HG03565 (cell line): ENCODE data around the gene GATM.
"Not testable (repeated sequence)": the region's sequence is repeated elsewhere in the genome, so short reads cannot be mapped to it uniquely, and the experiment has no call there.

ENCODE experiments used
- ATAC-seq: cut with Tn5 transposase; IDR thresholded peaks from one replicate; pipeline ENCODE4 v1.9.1; 2021; ENCODE audit warnings: mild to moderate bottlenecking, moderate library complexity; ENCODE audit not compliant: unreplicated experiment

Gene GATM

DNA sequence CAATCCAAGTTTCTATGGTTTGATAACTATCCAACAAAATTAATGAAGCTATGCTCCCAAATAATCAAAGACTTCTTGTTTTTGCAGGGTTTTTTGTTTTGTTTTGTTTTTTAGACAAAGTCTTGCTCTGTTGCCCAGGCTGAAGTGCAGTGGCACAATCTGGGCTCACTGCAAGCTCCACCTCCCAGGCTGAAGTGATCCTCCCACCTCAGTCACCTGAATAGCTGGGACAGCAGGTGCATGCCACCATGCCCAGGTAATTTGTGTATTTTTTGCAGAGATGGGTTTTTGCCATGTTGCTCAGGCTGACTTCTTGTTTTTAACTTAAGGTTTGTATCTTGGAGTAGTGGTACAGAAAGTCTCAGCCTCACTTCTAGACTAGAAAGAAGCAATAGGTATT lies 11.0 kb upstream of the GATM start:
- ATAC-seq, result no peak

GRCh38 chr15:45387380-45388007 lies 9.2 kb upstream of the GATM start:
- ATAC-seq, result no peak

DNA sequence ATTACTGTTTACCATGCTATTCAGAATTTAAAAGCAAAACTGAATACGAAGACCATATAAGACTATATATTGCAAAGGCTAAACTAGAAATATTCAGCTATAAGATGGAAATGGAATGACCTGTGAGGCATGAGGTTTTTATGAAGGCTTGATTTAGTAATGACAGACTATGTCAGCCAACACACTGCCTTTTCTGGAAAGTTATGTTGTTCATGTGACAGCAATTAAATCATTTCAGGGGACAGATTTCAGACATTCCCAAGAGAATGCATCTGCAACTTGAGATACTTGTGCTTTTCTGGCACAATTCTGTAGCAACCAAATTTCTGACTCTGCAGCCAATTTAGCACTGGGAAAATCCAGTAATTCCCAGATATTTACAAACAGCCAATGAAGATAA lies 8.6 kb upstream of the GATM start:
- ATAC-seq, result no peak

GRCh38 chr15:45386420-45386819 lies 8.1 kb upstream of the GATM start:
- ATAC-seq, result no peak

DNA sequence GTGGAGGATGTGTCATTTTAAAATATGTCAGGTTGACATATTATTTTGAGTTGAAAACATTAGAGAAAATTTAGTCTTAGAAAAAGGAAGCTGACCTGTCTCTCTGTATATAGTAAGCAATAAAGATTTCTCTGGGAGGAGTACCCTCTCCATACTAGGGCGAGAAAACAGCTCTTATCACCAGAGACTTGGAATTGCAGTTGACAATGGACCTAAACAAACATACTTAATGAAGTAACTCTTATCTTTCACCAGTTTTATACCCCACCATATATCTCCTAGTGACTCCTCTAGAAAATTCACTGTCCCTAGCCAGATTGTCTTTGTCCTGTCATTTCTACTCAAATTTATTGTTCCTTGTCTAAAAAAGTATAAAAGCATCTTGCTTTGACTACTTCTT lies 7.2 kb upstream of the GATM start:
- ATAC-seq, result no peak

GRCh38 chr15:45384700-45385099 lies 6.4 kb upstream of the GATM start:
- no peak for ATAC-seq

GRCh38 chr15:45378913-45379262 lies 544 bp upstream of the GATM start:
- ATAC-seq, result no peak

- no peak for ATAC-seq
These were observed 665 bp downstream of the GATM start for GRCh38 chr15:45377609-45378148.

GRCh38 chr15:45376967-45377608 lies 1.3 kb downstream of the GATM start:
- ATAC-seq, result no peak

DNA sequence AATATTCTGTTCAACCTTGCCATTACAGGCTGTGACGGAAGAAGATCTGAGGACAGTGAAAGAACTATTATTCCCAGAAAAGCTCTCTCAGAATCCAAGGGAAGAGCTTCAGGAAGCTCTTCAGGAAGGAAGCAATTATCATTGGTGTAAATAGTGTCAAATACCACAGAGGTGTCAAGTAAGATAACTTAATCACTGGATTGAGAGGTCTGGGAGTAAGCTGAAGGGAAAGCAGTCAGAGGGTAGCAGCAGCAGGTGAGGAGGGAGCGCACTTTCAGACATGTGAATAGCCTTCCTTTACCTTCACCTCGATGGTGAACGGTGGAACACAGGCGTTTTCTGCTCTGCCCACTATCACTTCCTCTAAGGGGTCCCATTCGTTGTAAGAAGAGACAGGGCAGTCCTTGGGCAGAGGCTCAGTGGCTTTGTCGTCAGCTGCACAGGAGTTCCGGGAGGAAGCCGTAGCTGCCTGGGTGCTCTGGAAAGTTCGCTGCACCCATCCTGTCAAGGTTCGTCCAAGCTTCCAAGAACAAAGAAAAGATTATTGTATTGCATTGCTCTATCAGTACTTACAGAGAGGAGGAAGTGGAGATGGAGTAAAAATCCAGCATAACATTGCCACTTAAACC lies 1.9 kb downstream of the GATM start:
- ATAC-seq, result no peak

DNA sequence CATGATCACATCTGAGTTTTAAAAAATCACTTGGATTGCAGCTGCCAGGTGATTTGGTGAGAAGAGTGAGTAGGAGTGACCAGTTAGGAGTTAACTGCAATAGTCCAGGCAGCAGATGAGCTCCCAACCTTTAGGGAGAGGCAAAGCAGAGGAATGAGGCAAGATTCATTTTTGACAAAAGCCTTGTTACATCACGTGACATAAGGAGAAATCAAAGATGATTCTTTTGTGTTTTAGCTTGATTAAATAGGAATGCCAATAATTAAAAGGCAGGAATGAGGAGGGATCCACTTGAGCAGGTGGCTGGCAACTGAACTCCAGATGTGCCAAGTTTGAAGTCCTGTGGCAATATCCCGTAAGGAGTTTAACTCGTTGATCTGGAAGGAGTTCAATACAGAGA lies 2.5 kb downstream of the GATM start:
- ATAC-seq, result no peak

- no peak for ATAC-seq
These were observed 4.4 kb downstream of the GATM start for GRCh38 chr15:45373976-45374375.

DNA sequence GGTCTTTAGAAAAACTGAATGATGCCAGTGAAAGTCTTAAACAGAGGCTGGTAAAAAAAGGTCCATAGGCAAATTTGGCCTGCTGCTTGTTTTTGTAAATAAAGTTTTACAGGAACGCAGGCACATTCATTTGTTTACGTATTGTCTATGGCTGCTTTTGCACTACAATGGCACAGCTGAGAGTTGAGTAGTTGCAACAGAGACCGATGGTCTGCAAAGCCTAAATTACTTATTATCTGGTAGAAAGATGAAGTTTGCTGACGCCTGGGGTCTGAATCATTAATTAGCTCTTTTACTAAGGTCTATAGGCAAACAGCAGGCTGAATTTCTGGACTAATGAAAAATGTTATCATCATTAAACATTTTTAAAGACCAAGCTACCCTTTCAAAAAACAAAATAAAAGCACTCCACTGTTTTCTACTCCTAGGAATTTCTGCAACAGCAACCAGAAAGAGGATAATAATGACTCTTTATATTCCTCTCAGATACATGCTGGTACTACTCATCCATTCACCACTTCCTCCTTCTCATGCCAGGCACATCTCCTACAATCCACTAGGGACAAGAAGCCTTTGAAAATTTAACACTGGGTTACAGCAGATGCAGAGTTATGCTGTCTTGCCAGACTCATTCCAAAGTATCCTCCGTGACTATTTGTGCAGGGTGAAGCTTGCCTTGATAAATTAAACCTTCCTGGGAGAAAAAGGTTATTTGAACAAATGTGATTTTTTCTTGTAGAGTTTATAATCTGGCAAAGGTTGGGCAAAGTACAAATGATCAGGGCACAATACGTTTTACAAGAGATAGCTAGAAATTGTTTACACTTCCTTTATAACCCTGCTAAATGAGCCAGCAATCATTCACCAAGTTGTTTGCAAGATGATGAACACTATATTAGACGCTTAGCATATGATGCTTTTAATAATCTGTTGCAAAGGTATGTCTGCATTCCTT lies 6.0 kb downstream of the GATM start:
- no peak for ATAC-seq

DNA sequence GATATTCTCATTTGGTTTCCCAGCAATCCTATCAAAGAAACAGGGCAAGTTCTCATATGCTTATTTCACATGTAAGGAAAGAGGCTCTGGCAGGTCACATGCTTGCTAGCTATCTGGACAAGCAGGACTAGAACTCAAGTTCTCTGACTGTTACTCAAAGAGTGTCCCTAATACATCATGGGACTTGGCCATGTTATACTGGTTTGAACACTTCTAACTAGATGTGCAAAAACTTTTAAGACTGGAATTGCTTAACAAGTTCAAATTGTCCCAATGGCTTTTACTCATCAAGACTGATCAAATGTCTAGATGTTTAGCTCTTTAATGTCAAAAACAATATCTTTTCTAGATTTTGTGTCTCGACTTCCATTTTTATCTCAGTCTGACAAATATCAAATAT lies 6.8 kb downstream of the GATM start:
- ATAC-seq, result no peak

GRCh38 chr15:45370042-45370441 lies 8.3 kb downstream of the GATM start:
- not testable (repeated sequence) for ATAC-seq

DNA sequence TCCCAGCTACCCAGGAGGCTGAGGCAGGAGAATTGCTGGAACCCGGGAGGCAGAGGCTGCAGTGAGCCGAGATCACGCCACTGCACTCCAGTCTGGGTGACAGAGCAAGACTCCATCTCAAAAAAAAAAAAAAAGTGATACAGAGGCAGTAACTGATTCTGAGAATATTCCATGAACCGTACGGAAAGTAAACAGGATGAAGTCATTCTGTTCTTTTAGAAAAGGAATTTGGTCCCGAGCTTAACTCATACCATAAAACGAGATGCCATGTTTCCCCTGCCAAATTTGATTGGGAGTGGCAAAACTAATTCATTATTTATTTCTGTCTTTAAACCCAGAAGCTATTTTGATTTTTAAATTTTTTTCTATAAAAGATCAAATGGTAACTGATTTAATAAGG lies 11.1 kb downstream of the GATM start:
- not testable (repeated sequence) for ATAC-seq

- ATAC-seq, result no peak
These were observed 14.1 kb downstream of the GATM start for GRCh38 chr15:45364271-45364670.

DNA sequence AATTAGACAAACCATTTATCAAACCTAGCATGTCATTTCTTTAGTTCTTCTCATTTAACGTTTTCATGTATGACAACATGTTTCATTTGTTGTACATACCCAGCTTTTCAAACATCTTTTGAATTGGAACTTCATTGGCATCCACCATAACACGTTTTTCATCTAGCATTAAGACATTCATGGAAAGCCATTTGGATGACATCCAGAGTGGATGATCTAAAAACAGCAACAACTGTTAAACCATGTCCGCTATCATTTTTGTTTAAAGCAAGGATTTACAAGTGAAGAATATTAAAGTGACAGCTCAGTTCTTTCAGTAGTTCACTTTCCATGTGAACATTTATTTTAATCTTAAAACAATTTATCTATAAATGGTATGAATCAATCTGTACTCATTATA lies 14.5 kb downstream of the GATM start:
- ATAC-seq, result no peak

GRCh38 chr15:45363334-45363733 lies 15.0 kb downstream of the GATM start:
- no peak for ATAC-seq

DNA sequence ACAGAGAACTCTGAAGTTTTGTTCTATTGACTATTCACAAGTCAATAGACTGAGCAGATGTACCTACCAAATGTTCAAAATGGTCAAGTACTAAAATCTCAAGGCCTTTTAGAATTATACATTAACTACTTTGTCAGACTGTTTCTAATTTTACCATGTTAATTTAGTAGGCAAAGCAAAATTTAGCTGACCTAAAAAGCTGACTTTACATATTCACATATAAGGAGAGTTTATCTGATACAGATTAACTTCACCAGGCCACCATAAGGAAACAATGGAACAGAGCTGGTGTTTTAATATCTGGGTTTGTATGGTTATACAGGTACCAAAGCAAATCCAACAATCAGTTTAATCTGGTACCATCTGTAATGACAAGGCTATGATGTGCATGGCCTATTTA lies 15.9 kb downstream of the GATM start:
- ATAC-seq, result no peak

GRCh38 chr15:45361878-45362277 lies 16.5 kb downstream of the GATM start:
- ATAC-seq, result no peak
